Upper lobe of left lung (tissue), 6 donors: ENCODE data around the gene FER. TPM values are rescaled to one million over a fixed set of nuclear protein-coding genes. Genes with fewer than 3 reads are reported as not detected.
"Not testable (repeated sequence)": the region's sequence is repeated elsewhere in the genome, so short reads cannot be mapped to it uniquely, and the experiment has no call there.

Experiments used
- ATAC-seq, 2 donors: fragments of 200-7000 bp; cut with Tn5 transposase; one replicate each; pipeline ENCODE4 v1.9.1; 2022; ENCODE audit warnings: mild to moderate bottlenecking in 2 of 2, moderate library complexity in 2 of 2; ENCODE audit not compliant: low FRiP score in 2 of 2
- DNase-seq, 2 donors: peaks; one replicate each; pipeline ENCODE4 v3.0.0-alpha.2; 2019 to 2020
- H3K27ac ChIP-seq, 4 donors: fragments of 200-600 bp; sonication (generic); one replicate each; pipeline ENCODE4 v1.5.1; 2016 to 2019
- H3K27me3 ChIP-seq, 4 donors: fragments of 200-600 bp; sonication (generic); one replicate each; pipeline ENCODE4 v1.5.1; 2017 to 2019
- H3K36me3 ChIP-seq, 4 donors: fragments of 200-600 bp; sonication (generic); one replicate each; pipeline ENCODE4 v1.5.1; 2016 to 2019
- H3K4me1 ChIP-seq, 4 donors: fragments of 200-600 bp; sonication (generic); one replicate each; pipeline ENCODE4 v1.5.1; 2018 to 2019
- H3K4me3 ChIP-seq, 4 donors: fragments of 200-600 bp; sonication (generic); one replicate each; pipeline ENCODE4 v1.5.1; 2017 to 2019; ENCODE audit warnings: mild to moderate bottlenecking in 2 of 4, moderate library complexity in 1 of 4
- H3K9me3 ChIP-seq, 4 donors: fragments of 200-600 bp; sonication (generic); one replicate each; pipeline ENCODE4 v1.5.1; 2018 to 2019
- EP300 ChIP-seq, 4 donors: sonication (generic); formaldehyde crosslinking; IDR thresholded peaks; one replicate each; pipeline ENCODE4 v1.5.1; 2017; ENCODE audit warnings: antibody characterized with exemption in 4 of 4, control low read depth in 2 of 4
- POLR2A ChIP-seq, 4 donors: fragments of 450-650 bp; IDR thresholded peaks; one replicate each; pipeline ENCODE4 v1.5.1; 2016 to 2017; ENCODE audit warnings: antibody characterized with exemption in 4 of 4, mild to moderate bottlenecking in 2 of 4
- POLR2AphosphoS5 ChIP-seq, 2 donors: sonication (generic); formaldehyde crosslinking; IDR thresholded peaks; one replicate each; pipeline ENCODE4 v1.5.1; 2017; ENCODE audit warnings: antibody characterized with exemption in 2 of 2
- WGBS, 2 donors: methylation state at CpG; one replicate each; pipeline ENCODE4 v1.1.5; 2017 to 2018; 5-methylcytosine and 5-hydroxymethylcytosine counted together
- total RNA-seq, 6 donors: library from RNA; depleted of rRNA in 4 of 6; stranded (reverse); fragments of >200 nt in 4 of 6; gene quantifications; one replicate each; pipeline versions ENCODE4 v1.1.0 to v1.2.1, GENCODE V29; 2016 to 2021
- TF ChIP-seq, protein P1 (sequence below), 6 experiments: fragments of 450-650 bp in 4 of 6; fragments of 200-600 bp in 2 of 6; sonication (generic) in 2 of 6; IDR thresholded peaks; one replicate each; pipeline ENCODE4 v1.5.1; 2016 to 2019; ENCODE audit warnings: antibody characterized with exemption in 6 of 6
- donor health status: DM: no; HTN: no; CAD: no; lungs with moderate emphysema.
- donor health status: DM: no; HTN: yes; CAD: no; lungs with severe emphysema.

Gene FER
- total RNA-seq, 6 donors from 2014 or later = 17.6 to 55.5 (median 27.9) TPM

DNA sequence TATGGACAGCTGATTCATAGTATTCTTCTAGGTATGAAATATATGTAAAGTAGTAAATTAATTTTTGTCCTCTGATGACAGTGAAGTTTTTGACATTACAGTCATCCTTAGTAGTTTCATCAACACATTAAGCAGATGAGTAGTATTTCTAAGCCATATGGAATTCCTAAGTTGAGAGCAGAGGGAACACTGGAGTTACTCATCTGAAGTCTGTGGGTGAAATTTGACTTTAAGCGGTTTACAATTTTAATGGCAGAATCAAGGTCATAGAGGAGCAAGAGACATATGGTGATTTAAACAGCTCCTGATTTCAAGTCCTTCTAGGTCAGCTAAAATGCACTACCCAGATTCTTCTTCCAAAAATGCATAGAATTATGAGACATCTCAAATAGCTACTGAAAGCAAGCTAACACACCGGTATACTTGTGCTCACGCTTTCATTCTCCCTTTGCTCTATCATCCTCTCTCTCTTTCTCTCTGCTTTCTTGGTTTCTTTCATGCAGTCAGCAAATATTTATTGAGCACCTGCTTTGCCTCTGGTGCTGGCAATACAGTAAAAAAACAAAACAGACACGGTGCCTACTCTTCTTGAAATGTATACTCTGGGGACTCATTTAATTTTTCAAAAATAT lies 235.9 kb downstream of the FER start:
- no peaks in the 10 kb centered on the region for H3K4me1 ChIP-seq
- DNase-seq (no peak), ATAC-seq (no peak)
- peaks cover 0 to 4% (median 0%) of the 10 kb centered on the region in 4 donors for H3K36me3 ChIP-seq
- H3K27ac ChIP-seq = no peak overlapping the region
- no peak for TF ChIP-seq POLR2AphosphoS5 (IDR thresholded peaks at IDR 0.05)
- no peak for TF ChIP-seq EP300 (IDR thresholded peaks at IDR 0.05)
- TF ChIP-seq, protein P1, sequence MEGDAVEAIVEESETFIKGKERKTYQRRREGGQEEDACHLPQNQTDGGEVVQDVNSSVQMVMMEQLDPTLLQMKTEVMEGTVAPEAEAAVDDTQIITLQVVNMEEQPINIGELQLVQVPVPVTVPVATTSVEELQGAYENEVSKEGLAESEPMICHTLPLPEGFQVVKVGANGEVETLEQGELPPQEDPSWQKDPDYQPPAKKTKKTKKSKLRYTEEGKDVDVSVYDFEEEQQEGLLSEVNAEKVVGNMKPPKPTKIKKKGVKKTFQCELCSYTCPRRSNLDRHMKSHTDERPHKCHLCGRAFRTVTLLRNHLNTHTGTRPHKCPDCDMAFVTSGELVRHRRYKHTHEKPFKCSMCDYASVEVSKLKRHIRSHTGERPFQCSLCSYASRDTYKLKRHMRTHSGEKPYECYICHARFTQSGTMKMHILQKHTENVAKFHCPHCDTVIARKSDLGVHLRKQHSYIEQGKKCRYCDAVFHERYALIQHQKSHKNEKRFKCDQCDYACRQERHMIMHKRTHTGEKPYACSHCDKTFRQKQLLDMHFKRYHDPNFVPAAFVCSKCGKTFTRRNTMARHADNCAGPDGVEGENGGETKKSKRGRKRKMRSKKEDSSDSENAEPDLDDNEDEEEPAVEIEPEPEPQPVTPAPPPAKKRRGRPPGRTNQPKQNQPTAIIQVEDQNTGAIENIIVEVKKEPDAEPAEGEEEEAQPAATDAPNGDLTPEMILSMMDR (IDR thresholded peaks at IDR 0.05) = no peak
- TF ChIP-seq POLR2A (IDR thresholded peaks at IDR 0.05) = no peak
- H3K4me3 ChIP-seq = no peak overlapping the region
- H3K27me3 ChIP-seq = no peaks in the 10 kb centered on the region
- peaks cover 0 to 8% (median 0%) of the 10 kb centered on the region in 4 donors for H3K9me3 ChIP-seq
- WGBS, 2 donors = 69 to 95% methylated on average over 4 of the region's 4 CpGs

DNA sequence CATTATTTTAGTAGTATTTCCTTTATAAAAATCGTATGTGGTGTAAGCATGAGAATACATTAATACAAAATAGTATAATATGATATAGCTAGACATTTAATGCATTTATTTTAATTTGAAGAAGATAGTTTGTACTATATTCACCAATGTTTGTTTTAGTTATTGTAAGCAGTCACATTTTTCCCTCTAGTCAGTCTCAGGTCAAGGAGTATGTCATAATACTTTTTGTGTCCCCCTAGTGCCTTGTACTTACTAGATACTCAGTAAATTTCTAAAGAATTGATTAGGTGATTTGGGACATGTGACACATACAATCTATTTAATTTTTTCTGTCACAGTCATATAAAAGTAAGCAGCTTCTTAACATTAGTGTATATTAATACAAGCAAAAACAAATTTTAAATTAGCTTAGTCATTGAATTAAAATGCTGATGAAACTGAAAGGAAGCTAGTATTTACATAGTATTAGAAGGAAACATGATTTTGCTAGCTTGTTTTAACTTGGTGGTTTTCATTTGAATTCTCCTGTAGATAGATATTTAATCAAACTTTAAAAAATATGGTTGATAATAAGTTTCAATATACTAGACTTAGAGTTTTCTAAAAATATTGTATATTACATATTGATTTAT lies 242.2 kb downstream of the FER start:
- no peak for TF ChIP-seq POLR2A (IDR thresholded peaks at IDR 0.05)
- no peak for TF ChIP-seq POLR2AphosphoS5 (IDR thresholded peaks at IDR 0.05)
- no peak for TF ChIP-seq EP300 (IDR thresholded peaks at IDR 0.05)
- TF ChIP-seq, protein P1 (IDR thresholded peaks at IDR 0.05) = no peak
- 67 to 74% methylated on average over 1 of the region's 1 CpG for WGBS, 2 donors
- ATAC-seq = no peak
- Histone ChIP-seq H3K4me1 (no peaks in the 10 kb centered on the region), H3K9me3 (peaks cover 0 to 15% (median 3%) of the 10 kb centered on the region in 4 donors), H3K36me3 (peaks cover 0 to 4% (median 0%) of the 10 kb centered on the region in 4 donors), H3K4me3 (no peak overlapping the region), H3K27me3 (no peaks in the 10 kb centered on the region), H3K27ac (no peak overlapping the region)
- no peak for DNase-seq

DNA sequence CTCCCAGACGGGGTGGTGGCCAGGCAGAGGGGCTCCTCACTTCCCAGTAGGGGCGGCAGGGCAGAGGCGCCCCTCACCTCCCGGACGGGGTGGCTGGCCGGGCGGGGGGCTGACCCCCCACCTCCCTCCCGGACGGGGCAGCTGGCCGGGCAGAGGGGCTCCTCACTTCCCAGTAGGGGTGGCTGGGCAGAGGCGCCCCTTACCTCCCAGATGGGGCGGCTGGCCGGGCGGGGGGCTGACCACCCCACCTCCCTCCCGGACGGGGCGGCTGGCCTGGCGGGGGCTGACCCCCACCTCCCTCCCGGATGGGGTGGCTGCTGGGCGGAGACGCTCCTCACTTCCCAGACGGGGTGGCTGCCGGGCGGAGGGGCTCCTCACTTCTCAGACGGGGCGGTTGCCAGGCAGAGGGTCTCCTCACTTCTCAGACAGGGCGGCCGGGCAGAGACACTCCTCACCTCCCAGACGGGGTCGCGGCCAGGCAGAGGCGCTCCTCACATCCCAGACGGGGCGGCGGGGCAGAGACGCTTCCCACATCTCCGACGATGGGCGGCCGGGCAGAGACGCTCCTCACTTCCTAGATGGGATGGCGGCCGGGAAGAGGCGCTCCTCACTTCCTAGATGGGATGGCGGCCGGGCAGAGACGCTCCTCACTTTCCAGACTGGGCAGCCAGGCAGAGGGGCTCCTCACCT lies 244.8 kb downstream of the FER start:
- not testable (repeated sequence) for ATAC-seq, H3K4me1 ChIP-seq, H3K27me3 ChIP-seq, H3K4me3 ChIP-seq, H3K27ac ChIP-seq, H3K36me3 ChIP-seq
- peaks cover 0 to 11% (median 3%) of the 10 kb centered on the region in 4 donors for H3K9me3 ChIP-seq
- DNase-seq = peak in 1 of 2 donors; percentile 62
- WGBS, 2 donors = 98 to 100% methylated on average over 6 to 32 of the region's 47 CpGs

DNA sequence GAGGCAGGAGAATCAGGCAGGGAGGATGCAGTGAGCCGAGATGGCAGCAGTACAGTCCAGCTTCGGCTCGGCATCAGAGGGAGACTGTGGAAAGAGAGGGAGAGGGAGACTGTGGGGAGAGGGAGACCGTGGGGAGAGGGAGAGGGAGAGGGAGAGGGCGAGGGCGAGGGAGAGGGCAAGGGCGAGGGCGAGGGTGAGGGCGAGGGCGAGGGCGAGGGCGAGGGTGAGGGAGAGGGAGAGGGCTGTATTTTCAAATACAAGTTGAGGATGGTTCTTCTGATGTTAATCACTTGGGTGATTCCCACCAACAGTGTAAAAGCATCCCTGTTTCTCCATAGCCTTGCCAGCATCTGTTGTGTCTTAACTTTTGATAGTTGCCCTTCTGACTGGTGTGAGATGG lies 245.7 kb downstream of the FER start:
- H3K36me3 ChIP-seq, H3K27ac ChIP-seq, H3K27me3 ChIP-seq, ATAC-seq, DNase-seq, H3K4me1 ChIP-seq, H3K4me3 ChIP-seq, H3K9me3 ChIP-seq: not testable (repeated sequence)
- 93 to 96% methylated on average over 11 to 12 of the region's 12 CpGs for WGBS, 2 donors

DNA sequence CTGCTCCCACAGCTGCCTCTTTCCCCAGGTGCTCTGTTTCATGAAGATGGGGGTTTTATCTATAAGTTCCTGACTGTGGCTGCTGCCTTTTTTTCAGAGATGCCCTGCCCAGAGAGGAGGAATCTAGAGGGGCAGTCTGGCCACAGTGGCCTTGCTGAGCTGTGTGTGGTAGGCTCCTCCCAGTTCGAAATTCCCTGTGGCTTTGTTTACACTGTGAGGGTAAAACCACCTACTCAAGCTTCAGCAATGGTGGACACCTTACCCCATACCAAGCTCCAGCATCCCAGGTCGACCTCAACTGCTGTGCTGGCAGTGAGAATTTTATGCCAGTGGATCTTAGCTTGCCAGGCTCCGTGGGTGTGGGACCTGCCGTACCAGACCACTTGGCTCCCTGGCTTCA lies 250.0 kb downstream of the FER start:
- WGBS, 2 donors = 87 to 90% methylated on average over 3 to 4 of the region's 4 CpGs
- H3K36me3 ChIP-seq = peaks cover 0 to 4% (median 0%) of the 10 kb centered on the region in 4 donors
- DNase-seq (no peak), ATAC-seq (no peak)
- no peak for TF ChIP-seq POLR2A (IDR thresholded peaks at IDR 0.05)
- no peak for TF ChIP-seq POLR2AphosphoS5 (IDR thresholded peaks at IDR 0.05)
- TF ChIP-seq, protein P1 (IDR thresholded peaks at IDR 0.05) = no peak
- no peak for TF ChIP-seq EP300 (IDR thresholded peaks at IDR 0.05)
- peaks cover 0 to 6% (median 3%) of the 10 kb centered on the region in 4 donors for H3K9me3 ChIP-seq
- no peaks in the 10 kb centered on the region for H3K4me1 ChIP-seq
- no peaks in the 10 kb centered on the region for H3K27me3 ChIP-seq
- no peak overlapping the region for H3K27ac ChIP-seq
- no peak overlapping the region for H3K4me3 ChIP-seq
